ENCODE measurements around the gene KRTAP10-4. TPM values are rescaled to one million over a fixed set of nuclear protein-coding genes. Genes with fewer than 3 reads are reported as not detected.

Gene KRTAP10-4
- total RNA-seq, 1 donor from 2014 or later, result not detected

- no peak for TF ChIP-seq EZH2 (IDR thresholded peaks at IDR 0.05; ENCODE audit: insufficient read depth, low read length)
- TF ChIP-seq CTCF (IDR thresholded peaks at IDR 0.05; ENCODE audit: insufficient read depth, low read depth, low read length), result no peak
- Histone ChIP-seq H3K27ac (ENCODE audit: low read depth, low read length) (no peak overlapping the region), H3K4me2 (ENCODE audit: low read length) (no peak overlapping the region), H3K27me3 (ENCODE audit: insufficient read depth, low read length) (no peaks in the 10 kb centered on the region), H3K4me1 (ENCODE audit: insufficient read depth, low read length) (no peaks in the 10 kb centered on the region), H4K20me1 (ENCODE audit: insufficient read depth, low read length) (no peaks in the 10 kb centered on the region), H2AFZ (ENCODE audit: low read depth, low read length) (no peak overlapping the region), H3K9ac (ENCODE audit: low read length) (no peak overlapping the region), H3K36me3 (ENCODE audit: insufficient read depth, low read length) (no peaks in the 10 kb centered on the region), H3K4me3 (ENCODE audit: insufficient read depth, low read depth, low read length) (no peak overlapping the region), H3K9me3 (ENCODE audit: insufficient read depth, low read depth, low read length) (peaks cover 4% of the 10 kb centered on the region), H3K79me2 (ENCODE audit: insufficient read depth, low read length) (no peaks in the 10 kb centered on the region)
- DNase-seq (ENCODE audit: low read depth), result no peak
- Mint-ChIP-seq H3K9me3 (ENCODE audit: unreplicated experiment) (peaks cover 41% of the 10 kb centered on the region), H3K27me3 (ENCODE audit: low read depth, unreplicated experiment) (peaks cover 10% of the 10 kb centered on the region), H3K4me1 (ENCODE audit: low read depth, unreplicated experiment) (no peaks in the 10 kb centered on the region), H3K36me3 (ENCODE audit: low read depth, unreplicated experiment) (no peaks in the 10 kb centered on the region), H3K27ac (ENCODE audit: unreplicated experiment) (no peak overlapping the region), H3K4me3 (ENCODE audit: unreplicated experiment) (no peak overlapping the region)
- FAIRE-seq, result no peak
Measured at GRCh38 chr21:44619886-44620285, 46.4 kb downstream of the KRTAP10-4 start.

GRCh38 chr21:44623575-44623974 lies 50.0 kb downstream of the KRTAP10-4 start:
- peaks cover 40% of the 10 kb centered on the region for H3K9me3 Mint-ChIP-seq (ENCODE audit: unreplicated experiment)
- Histone ChIP-seq H3K4me3 (ENCODE audit: insufficient read depth, low read depth, low read length) (no peak overlapping the region), H3K4me2 (ENCODE audit: low read length) (no peak overlapping the region), H3K36me3 (ENCODE audit: insufficient read depth, low read length) (no peaks in the 10 kb centered on the region), H4K20me1 (ENCODE audit: insufficient read depth, low read length) (no peaks in the 10 kb centered on the region), H2AFZ (ENCODE audit: low read depth, low read length) (no peak overlapping the region), H3K27me3 (ENCODE audit: insufficient read depth, low read length) (no peaks in the 10 kb centered on the region), H3K9me3 (ENCODE audit: insufficient read depth, low read depth, low read length) (peaks cover 4% of the 10 kb centered on the region), H3K9ac (ENCODE audit: low read length) (no peak overlapping the region), H3K27ac (ENCODE audit: low read depth, low read length) (no peak overlapping the region), H3K4me1 (ENCODE audit: insufficient read depth, low read length) (no peaks in the 10 kb centered on the region), H3K79me2 (ENCODE audit: insufficient read depth, low read length) (no peaks in the 10 kb centered on the region)
- FAIRE-seq, result no peak
- TF ChIP-seq CTCF (IDR thresholded peaks at IDR 0.05; ENCODE audit: insufficient read depth, low read depth, low read length), result no peak
- TF ChIP-seq EZH2 (IDR thresholded peaks at IDR 0.05; ENCODE audit: insufficient read depth, low read length), result no peak
- H3K36me3 Mint-ChIP-seq (ENCODE audit: low read depth, unreplicated experiment), result no peaks in the 10 kb centered on the region
- H3K27ac Mint-ChIP-seq (ENCODE audit: unreplicated experiment), result no peak overlapping the region
- no peaks in the 10 kb centered on the region for H3K4me1 Mint-ChIP-seq (ENCODE audit: low read depth, unreplicated experiment)
- peaks cover 4% of the 10 kb centered on the region for H3K27me3 Mint-ChIP-seq (ENCODE audit: low read depth, unreplicated experiment)
- DNase-seq (ENCODE audit: low read depth), result no peak
- no peak overlapping the region for H3K4me3 Mint-ChIP-seq (ENCODE audit: unreplicated experiment)

Other genes with a start within 250 kb of the KRTAP10-4 start
- 10.1 and 10.4 TPM in 2 replicates for gene CFAP410, start 234.3 kb upstream of the KRTAP10-4 start, total RNA-seq
- gene TRPM2, start 220.1 kb upstream of the KRTAP10-4 start, total RNA-seq, result 0.48 and 0.79 TPM in 2 replicates
- 5.2 and 5.6 TPM in 2 replicates for gene LRRC3, start 118.2 kb upstream of the KRTAP10-4 start, total RNA-seq
- gene KRTAP10-1, start 33.5 kb upstream of the KRTAP10-4 start, total RNA-seq, result not detected in 2 replicates
- not detected in 2 replicates for gene KRTAP10-2, start 22.2 kb upstream of the KRTAP10-4 start, total RNA-seq
- not detected in 2 replicates for gene KRTAP10-3, start 14.9 kb upstream of the KRTAP10-4 start, total RNA-seq
- not detected in 2 replicates for gene KRTAP10-5, start 6.9 kb downstream of the KRTAP10-4 start, total RNA-seq
- not detected in 2 replicates for gene KRTAP10-6, start 18.8 kb downstream of the KRTAP10-4 start, total RNA-seq
- gene KRTAP10-7, start 26.9 kb downstream of the KRTAP10-4 start, total RNA-seq, result not detected in 2 replicates
- not detected in 2 replicates for gene KRTAP10-8, start 38.4 kb downstream of the KRTAP10-4 start, total RNA-seq
- not detected in 2 replicates for gene KRTAP10-9, start 53.4 kb downstream of the KRTAP10-4 start, total RNA-seq
- gene KRTAP10-10, start 63.6 kb downstream of the KRTAP10-4 start, total RNA-seq, result not detected in 2 replicates
- not detected in 2 replicates for gene KRTAP10-11, start 72.7 kb downstream of the KRTAP10-4 start, total RNA-seq
- gene KRTAP12-4, start 80.9 kb downstream of the KRTAP10-4 start, total RNA-seq, result not detected in 2 replicates
- gene KRTAP12-3, start 84.2 kb downstream of the KRTAP10-4 start, total RNA-seq, result not detected in 2 replicates
- gene KRTAP12-2, start 93.2 kb downstream of the KRTAP10-4 start, total RNA-seq, result not detected in 2 replicates
- gene KRTAP12-1, start 108.4 kb downstream of the KRTAP10-4 start, total RNA-seq, result not detected in 2 replicates
- not detected in 2 replicates for gene KRTAP10-12, start 123.4 kb downstream of the KRTAP10-4 start, total RNA-seq
- not detected in 2 replicates for gene TSPEAR, start 137.8 kb downstream of the KRTAP10-4 start, total RNA-seq
- 63.8 and 74.5 TPM in 2 replicates for gene UBE2G2, start 228.1 kb downstream of the KRTAP10-4 start, total RNA-seq
- gene SUMO3, start 244.3 kb downstream of the KRTAP10-4 start, total RNA-seq, result 72.7 and 83.5 TPM in 2 replicates

Measured in astrocyte (in vitro differentiated cells and primary cell).